HG03135 (cell line): ENCODE data around the gene DAGLA.

Source experiments
- ATAC-seq: cut with Tn5 transposase; IDR thresholded peaks from one replicate; pipeline ENCODE4 v1.9.1; 2021; ENCODE audit warnings: mild to moderate bottlenecking, moderate library complexity; ENCODE audit not compliant: unreplicated experiment

DAGLA gene

GRCh38 chr11:61793083-61793828, 113.1 kb downstream of the DAGLA start:
- no peak for ATAC-seq

- ATAC-seq: no peak
These were observed 113.6 kb downstream of the DAGLA start for GRCh38 chr11:61793829-61794204.

- no peak for ATAC-seq
These were observed 114.4 kb downstream of the DAGLA start for GRCh38 chr11:61794579-61794978.

- no peak for ATAC-seq
These were observed 115.3 kb downstream of the DAGLA start for GRCh38 chr11:61795459-61795858.

GRCh38 chr11:61795876-61796526, 115.8 kb downstream of the DAGLA start:
- no peak for ATAC-seq
